Sigmoid colon (tissue), 7 donors: ENCODE measurements around the gene SDK2. TPM values are rescaled to one million over a fixed set of nuclear protein-coding genes. Genes with fewer than 3 reads are reported as not detected.

Source experiments
- DNase-seq: peaks from one replicate; pipeline ENCODE4 v3.0.0-alpha.2; 2019
- H3K27ac ChIP-seq, 4 donors: fragments of 200-600 bp; sonication (generic); one replicate each; pipeline ENCODE4 v1.5.1; 2016 to 2019; ENCODE audit warnings: mild to moderate bottlenecking in 1 of 4
- H3K27me3 ChIP-seq, 3 donors: fragments of 200-600 bp; sonication (generic); one replicate each; pipeline ENCODE4 v1.5.1; 2019; ENCODE audit warnings: mild to moderate bottlenecking in 1 of 3
- H3K36me3 ChIP-seq, 4 donors: fragments of 200-600 bp; sonication (generic); one replicate each; pipeline ENCODE4 v1.5.1; 2016 to 2019
- H3K4me1 ChIP-seq, 4 donors: fragments of 200-600 bp; sonication (generic); one replicate each; pipeline ENCODE4 v1.5.1; 2017 to 2019
- H3K4me3 ChIP-seq, 4 donors: fragments of 200-600 bp; sonication (generic); one replicate each; pipeline ENCODE4 v1.5.1; 2017 to 2019; ENCODE audit warnings: mild to moderate bottlenecking in 2 of 4, moderate library complexity in 1 of 4
- H3K9me3 ChIP-seq, 4 donors: fragments of 200-600 bp in 3 of 4; sonication (generic) in 3 of 4; one replicate each; pipeline versions ENCODE4 v1.5.1 to v1.6.1; 2013 to 2019
- CTCF ChIP-seq, 4 experiments: fragments of 450-650 bp in 3 of 4; fragments of 200-600 bp in 1 of 4; IDR thresholded peaks; one replicate each; pipeline ENCODE4 v1.5.1; 2016 to 2019; ENCODE audit warnings: antibody characterized with exemption in 4 of 4, mild to moderate bottlenecking in 3 of 4, moderate library complexity in 2 of 4
- EP300 ChIP-seq, 4 donors: sonication (generic); formaldehyde crosslinking; IDR thresholded peaks; one replicate each; pipeline ENCODE4 v1.6.1; 2017; ENCODE audit warnings: antibody characterized with exemption in 4 of 4
- POLR2A ChIP-seq, 2 donors: fragments of 450-650 bp; IDR thresholded peaks; one replicate each; pipeline ENCODE4 v1.6.1; 2016; ENCODE audit warnings: antibody characterized with exemption in 2 of 2, mild to moderate bottlenecking in 2 of 2, moderate library complexity in 2 of 2
- POLR2AphosphoS5 ChIP-seq, 4 donors: sonication (generic); formaldehyde crosslinking; IDR thresholded peaks; one replicate each; pipeline ENCODE4 v1.6.1; 2017; ENCODE audit warnings: antibody characterized with exemption in 4 of 4
- WGBS, 2 donors: extraction: QIAGEN DNeasy Blood & Tissue Kit; methylation state at CpG; one replicate each; pipeline ENCODE4 v1.1.7; 2013; 5-methylcytosine and 5-hydroxymethylcytosine counted together
- intact Hi-C: fragments of 100-400 bp; cut with DNase I; formaldehyde crosslinking; loops from one replicate; pipeline ENCODE4 v1.15.1; 2023
- polyA plus RNA-seq, 3 donors: library from polyadenylated mRNA; stranded (reverse); fragments of 200-250 nt; gene quantifications; one replicate each; pipeline ENCODE4 v1.2.3, GENCODE V29; 2013
- total RNA-seq, 4 donors: library from RNA; depleted of rRNA; stranded (reverse); fragments of >200 nt; gene quantifications; one replicate each; pipeline ENCODE4 v1.1.0, GENCODE V29; 2016
- donor health status: healthy with polysubstance abuse.
- donor health status: Bipolar disorder and iron deficiency.
- donor health status: healthy.

The SDK2 gene
- total and polyA plus RNA-seq, 7 donors, result under 0.01 to 1.9 (median 0.71) TPM

- no peak for DNase-seq
- intact Hi-C loops, result no loop called here
- Histone ChIP-seq H3K4me1 (no peaks in the 10 kb centered on the region), H3K27me3 (peaks cover 0 to 23% (median 0%) of the 10 kb centered on the region in 3 donors), H3K4me3 (no peak overlapping the region), H3K36me3 (no peaks in the 10 kb centered on the region), H3K9me3 (no peaks in the 10 kb centered on the region), H3K27ac (no peak overlapping the region)
- TF ChIP-seq CTCF (IDR thresholded peaks at IDR 0.05) (no peak), POLR2AphosphoS5 (IDR thresholded peaks at IDR 0.05) (no peak), POLR2A (IDR thresholded peaks at IDR 0.05) (no peak), EP300 (IDR thresholded peaks at IDR 0.05) (no peak)
- WGBS, 2 donors, result 73 to 77% methylated on average over 10 of the region's 10 CpGs
Measured at GRCh38 chr17:73550556-73550955, 93.7 kb downstream of the SDK2 start.

- 72 to 84% methylated on average over 12 of the region's 12 CpGs for WGBS, 2 donors
- peaks cover 0 to 23% (median 0%) of the 10 kb centered on the region in 3 donors for H3K27me3 ChIP-seq
- no peak for DNase-seq
- intact Hi-C loops, result no loop called here
- H3K9me3 ChIP-seq, result no peaks in the 10 kb centered on the region
- no peak overlapping the region for H3K27ac ChIP-seq
- no peaks in the 10 kb centered on the region for H3K4me1 ChIP-seq
- no peak overlapping the region for H3K4me3 ChIP-seq
- no peaks in the 10 kb centered on the region for H3K36me3 ChIP-seq
- TF ChIP-seq POLR2AphosphoS5 (IDR thresholded peaks at IDR 0.05) (no peak), EP300 (IDR thresholded peaks at IDR 0.05) (no peak), CTCF (IDR thresholded peaks at IDR 0.05) (no peak), POLR2A (IDR thresholded peaks at IDR 0.05) (no peak)
Measured at GRCh38 chr17:73549841-73550430, 94.3 kb downstream of the SDK2 start.

- TF ChIP-seq POLR2A (IDR thresholded peaks at IDR 0.05) (no peak), POLR2AphosphoS5 (IDR thresholded peaks at IDR 0.05) (no peak), CTCF (IDR thresholded peaks at IDR 0.05) (no peak), EP300 (IDR thresholded peaks at IDR 0.05) (no peak)
- no peaks in the 10 kb centered on the region for H3K9me3 ChIP-seq
- no peak overlapping the region for H3K4me3 ChIP-seq
- H3K27me3 ChIP-seq, result peaks cover 0 to 23% (median 0%) of the 10 kb centered on the region in 3 donors
- intact Hi-C loops, result no loop called here
- DNase-seq, result no peak
- no peaks in the 10 kb centered on the region for H3K36me3 ChIP-seq
- no peaks in the 10 kb centered on the region for H3K4me1 ChIP-seq
- WGBS, 2 donors, result 73 to 74% methylated on average over 11 of the region's 11 CpGs
- no peak overlapping the region for H3K27ac ChIP-seq
Measured at GRCh38 chr17:73548620-73549311, 95.5 kb downstream of the SDK2 start.

- H3K27me3 ChIP-seq, result peaks cover 0 to 15% (median 0%) of the 10 kb centered on the region in 3 donors
- no peak for TF ChIP-seq CTCF (IDR thresholded peaks at IDR 0.05)
- no peak for TF ChIP-seq POLR2AphosphoS5 (IDR thresholded peaks at IDR 0.05)
- TF ChIP-seq EP300 (IDR thresholded peaks at IDR 0.05), result no peak
- TF ChIP-seq POLR2A (IDR thresholded peaks at IDR 0.05), result no peak
- H3K4me1 ChIP-seq, result no peaks in the 10 kb centered on the region
- 91 to 92% methylated on average over 6 of the region's 6 CpGs for WGBS, 2 donors
- H3K9me3 ChIP-seq, result no peaks in the 10 kb centered on the region
- intact Hi-C loops, result no loop called here
- H3K27ac ChIP-seq, result no peak overlapping the region
- no peak overlapping the region for H3K4me3 ChIP-seq
- no peak for DNase-seq
- H3K36me3 ChIP-seq, result no peaks in the 10 kb centered on the region
Measured at GRCh38 chr17:73547790-73548189, 96.5 kb downstream of the SDK2 start.
